Cortex of kidney (tissue), 1 donor: ENCODE measurements around the gene SORT1.

ENCODE experiments used
- DNase-seq: peaks from one replicate; lab custom pipeline; 2025; lab: John Stamatoyannopoulos, UW

Gene SORT1

DNA sequence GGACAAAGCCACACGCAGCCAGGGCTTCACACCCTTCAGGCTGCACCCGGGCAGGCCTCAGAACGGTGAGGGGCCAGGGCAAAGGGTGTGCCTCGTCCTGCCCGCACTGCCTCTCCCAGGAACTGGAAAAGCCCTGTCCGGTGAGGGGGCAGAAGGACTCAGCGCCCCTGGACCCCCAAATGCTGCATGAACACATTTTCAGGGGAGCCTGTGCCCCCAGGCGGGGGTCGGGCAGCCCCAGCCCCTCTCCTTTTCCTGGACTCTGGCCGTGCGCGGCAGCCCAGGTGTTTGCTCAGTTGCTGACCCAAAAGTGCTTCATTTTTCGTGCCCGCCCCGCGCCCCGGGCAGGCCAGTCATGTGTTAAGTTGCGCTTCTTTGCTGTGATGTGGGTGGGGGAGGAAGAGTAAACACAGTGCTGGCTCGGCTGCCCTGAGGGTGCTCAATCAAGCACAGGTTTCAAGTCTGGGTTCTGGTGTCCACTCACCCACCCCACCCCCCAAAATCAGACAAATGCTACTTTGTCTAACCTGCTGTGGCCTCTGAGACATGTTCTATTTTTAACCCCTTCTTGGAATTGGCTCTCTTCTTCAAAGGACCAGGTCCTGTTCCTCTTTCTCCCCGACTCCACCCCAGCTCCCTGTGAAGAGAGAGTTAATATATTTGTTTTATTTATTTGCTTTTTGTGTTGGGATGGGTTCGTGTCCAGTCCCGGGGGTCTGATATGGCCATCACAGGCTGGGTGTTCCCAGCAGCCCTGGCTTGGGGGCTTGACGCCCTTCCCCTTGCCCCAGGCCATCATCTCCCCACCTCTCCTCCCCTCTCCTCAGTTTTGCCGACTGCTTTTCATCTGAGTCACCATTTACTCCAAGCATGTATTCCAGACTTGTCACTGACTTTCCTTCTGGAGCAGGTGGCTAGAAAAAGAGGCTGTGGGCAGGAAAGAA, 122.9 kb downstream of the SORT1 start:
- DNase-seq, result no peak

- DNase-seq, result no peak
Observed at GRCh38 chr1:109273570-109274288, 124.0 kb downstream of the SORT1 start.

DNA sequence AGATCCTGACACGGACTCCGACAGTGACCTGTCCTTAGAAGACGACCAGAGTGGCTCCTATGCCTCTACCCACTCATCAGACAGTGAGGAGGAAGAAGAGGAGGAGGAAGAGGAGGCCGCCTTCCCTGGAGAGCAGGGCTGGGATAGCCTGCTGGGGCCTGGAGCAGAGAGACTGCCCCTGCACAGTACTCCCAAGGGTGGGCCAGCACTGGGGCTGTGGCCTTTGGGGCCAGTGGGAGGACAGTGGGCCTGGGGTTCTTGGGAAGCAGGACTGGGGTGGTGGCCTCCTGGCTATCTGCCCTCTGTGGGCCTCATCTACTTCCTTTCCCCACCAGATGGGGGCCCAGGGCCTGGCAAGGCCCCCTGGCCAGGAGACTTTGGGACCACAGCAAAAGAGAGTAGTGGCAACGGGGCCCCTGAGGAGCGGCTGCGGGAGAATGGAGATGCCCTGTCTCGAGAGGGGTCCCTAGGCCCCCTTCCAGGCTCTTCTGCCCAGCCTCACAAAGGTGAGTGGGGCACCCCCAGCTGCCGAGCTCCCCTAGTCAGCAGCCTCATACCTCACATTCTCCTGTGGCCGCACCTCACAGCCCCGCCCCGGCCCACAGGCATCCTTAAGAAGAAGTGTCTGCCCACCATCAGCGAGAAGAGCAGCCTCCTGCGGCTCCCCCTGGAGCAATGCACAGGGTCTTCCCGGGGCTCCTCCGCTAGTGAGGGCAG, 124.7 kb downstream of the SORT1 start:
- DNase-seq, result no peak

DNA sequence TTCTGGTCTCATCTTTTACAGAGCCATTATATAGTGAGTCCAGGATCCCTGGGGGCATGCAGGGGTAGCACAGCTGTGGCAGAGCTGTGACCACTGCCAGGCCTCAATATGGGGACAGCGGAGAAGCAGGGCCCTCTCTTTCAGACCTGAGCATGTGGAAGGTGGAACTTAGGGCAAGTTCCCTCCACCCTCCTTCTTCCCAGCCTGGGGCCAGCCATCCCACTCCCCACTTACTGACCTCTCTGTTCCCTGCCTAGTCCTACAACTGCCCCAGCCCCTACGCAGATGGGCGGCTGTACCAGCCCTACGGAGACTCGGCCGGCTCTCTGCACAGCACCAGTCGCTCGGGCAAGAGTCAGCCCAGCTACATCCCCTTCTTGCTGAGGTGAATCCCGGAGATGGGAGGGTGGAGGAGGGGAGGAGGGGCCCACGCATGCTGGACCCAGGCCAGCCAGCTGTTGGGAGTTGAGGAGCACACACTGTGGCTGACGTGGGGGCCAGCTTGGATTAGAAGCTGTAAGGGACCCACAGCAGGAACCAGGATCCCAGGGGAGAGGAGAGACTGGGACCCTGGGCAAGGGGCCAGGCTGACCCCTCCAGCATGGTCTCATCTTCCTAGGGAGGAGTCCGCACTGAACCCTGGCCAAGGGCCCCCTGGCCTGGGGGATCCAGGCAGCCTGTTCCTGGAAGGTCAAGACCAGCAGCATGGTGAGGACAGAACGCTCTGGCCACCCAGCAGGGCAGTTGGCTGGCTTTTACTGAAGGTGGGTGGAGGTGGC, 125.5 kb downstream of the SORT1 start:
- DNase-seq, result no peak

DNA sequence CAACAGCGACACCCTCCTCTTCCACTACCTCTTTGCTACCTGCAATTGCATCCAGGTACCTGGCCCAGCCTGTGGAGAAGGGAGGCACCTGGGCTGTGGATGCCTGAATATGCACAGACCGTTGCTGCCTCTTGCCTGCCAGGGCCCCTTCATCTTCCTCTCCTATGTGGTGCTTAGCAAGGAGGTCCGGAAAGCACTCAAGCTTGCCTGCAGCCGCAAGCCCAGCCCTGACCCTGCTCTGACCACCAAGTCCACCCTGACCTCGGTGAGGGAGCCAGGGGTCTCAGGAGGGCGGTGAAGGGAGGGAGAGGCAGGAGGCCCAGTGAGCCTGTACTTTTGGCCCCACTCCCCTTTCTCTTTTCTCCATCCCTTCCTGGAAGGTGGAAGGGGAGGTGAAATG, 126.3 kb downstream of the SORT1 start:
- DNase-seq, result no peak

DNA sequence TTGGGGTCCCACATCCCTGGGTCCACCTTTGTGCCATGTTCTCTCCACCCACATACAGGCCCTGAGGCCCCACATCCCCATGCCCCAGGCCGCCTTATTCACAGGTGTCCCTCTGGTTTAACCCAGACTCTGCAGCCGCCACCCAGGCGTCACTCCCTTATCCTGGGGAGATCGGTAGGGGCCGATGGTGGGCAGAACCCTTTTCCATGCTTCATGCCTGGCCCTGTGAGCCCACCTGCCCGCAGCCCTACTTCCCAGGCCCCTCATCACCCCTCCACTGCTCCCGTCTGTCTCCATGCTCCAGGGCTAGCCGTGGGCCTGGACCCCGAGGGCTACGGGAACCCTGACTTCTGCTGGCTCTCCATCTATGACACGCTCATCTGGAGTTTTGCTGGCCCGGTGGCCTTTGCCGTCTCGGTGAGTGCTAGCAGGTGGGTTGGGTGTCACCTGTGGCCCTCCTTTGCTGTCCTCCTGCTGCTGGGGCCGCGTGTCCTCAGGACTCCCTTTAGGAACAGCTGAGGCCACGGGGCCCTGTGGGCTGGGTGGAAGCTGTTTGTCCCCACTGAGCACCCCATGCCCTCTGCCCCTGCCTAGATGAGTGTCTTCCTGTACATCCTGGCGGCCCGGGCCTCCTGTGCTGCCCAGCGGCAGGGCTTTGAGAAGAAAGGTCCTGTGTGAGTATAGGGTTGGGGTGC, 126.9 kb downstream of the SORT1 start:
- DNase-seq, result no peak

GRCh38 chr1:109269981-109270622, 127.6 kb downstream of the SORT1 start:
- no peak for DNase-seq

GRCh38 chr1:109269212-109269980, 128.3 kb downstream of the SORT1 start:
- DNase-seq, result no peak

DNA sequence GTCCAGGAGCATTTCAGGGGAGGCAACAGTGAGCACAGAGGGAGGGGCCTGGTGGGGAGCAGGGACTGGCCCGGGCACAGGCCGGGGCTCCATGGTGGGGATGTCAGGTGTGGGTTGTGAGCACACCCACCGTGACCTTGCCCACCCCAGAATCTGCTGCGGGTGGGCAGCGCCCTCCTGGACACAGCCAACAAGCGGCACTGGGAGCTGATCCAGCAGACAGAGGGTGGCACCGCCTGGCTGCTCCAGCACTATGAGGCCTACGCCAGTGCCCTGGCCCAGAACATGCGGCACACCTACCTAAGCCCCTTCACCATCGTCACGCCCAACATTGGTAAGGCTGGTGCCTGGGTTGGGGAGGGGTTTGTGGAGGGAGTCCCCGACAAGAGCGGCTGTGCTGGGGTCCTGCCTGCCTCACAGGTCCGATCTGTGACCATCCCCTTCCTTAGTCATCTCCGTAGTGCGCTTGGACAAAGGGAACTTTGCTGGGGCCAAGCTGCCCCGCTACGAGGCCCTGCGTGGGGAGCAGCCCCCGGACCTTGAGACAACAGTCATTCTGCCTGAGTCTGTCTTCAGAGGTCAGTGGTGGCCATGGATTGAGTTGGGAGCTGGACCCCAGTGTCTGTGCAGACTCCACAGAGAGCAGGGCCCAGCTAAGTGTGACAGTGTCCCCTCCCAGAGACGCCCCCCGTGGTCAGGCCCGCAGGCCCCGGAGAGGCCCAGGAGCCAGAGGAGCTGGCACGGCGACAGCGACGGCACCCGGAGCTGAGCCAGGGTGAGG, 129.1 kb downstream of the SORT1 start:
- DNase-seq, result no peak

- DNase-seq, result no peak
Observed at GRCh38 chr1:109267743-109268300, 129.9 kb downstream of the SORT1 start.

DNA sequence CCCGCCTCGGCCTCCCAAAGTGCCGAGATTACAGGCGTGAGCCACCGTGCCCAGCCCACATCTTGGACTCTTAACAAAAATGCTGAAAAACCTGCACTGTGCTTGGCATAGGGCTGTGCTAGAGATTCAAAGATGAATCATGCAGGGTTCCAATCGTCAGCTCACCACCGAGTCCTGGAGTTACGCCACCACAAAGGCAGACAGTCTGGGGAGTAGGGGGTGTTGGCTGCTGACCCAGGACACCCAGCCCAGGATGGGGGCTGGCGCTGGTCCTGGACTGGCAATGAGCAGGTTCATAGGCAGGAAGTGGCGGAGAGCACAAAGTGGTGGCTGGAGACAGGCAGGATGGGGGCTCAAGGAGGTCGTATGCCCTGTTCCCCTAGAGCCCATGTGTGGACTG, 130.8 kb downstream of the SORT1 start:
- no peak for DNase-seq

GRCh38 chr1:109265741-109266330, 131.9 kb downstream of the SORT1 start:
- no peak for DNase-seq

- no peak for DNase-seq
Observed at GRCh38 chr1:109265016-109265415, 132.7 kb downstream of the SORT1 start.

GRCh38 chr1:109264379-109264755, 133.4 kb downstream of the SORT1 start:
- no peak for DNase-seq

DNA sequence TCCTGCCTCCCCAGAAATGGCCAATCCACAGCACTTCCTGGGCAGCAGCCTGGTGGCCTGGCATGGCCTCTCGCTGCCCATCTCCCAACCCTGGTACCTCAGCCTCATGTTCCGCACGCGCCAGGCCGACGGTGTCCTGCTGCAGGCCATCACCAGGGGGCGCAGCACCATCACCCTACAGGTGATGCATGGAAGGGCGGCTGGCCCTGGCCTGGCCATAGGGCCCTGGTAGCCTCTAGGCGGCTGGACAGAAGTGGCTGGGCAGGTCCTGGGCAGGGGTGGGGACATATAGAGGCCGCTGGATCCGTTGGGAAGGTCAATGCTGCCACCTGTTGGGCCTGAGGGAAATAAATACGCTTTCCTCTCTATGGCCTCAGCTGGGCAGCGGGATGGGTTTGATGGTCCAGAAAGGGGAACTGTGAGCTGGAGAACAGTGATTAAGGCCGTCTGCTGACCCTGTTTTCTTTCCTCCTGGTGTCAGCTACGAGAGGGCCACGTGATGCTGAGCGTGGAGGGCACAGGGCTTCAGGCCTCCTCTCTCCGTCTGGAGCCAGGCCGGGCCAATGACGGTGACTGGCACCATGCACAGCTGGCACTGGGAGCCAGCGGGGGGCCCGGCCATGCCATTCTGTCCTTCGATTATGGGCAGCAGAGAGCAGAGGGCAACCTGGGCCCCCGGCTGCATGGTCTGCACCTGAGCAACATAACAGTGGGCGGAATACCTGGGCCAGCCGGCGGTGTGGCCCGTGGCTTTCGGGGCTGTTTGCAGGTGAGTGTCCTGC, 133.9 kb downstream of the SORT1 start:
- no peak for DNase-seq

DNA sequence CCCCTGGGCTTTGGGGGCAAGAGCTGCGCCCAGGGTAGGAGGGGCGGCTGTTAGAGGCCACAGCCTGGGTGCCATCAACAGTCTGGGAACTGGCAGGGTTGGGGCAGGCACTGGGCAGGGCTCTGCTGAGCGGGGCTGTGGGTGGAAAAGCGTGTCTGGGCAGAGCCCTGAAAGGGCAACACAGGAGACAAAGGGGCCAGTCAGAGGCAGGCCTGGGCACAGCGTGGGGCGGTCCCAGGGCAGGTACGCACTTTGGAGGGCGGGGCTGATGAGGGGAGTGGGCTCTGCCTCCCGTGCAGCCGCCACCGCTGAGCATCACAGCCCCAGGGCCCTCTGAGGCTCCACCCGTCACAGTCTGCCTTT, 134.5 kb downstream of the SORT1 start:
- no peak for DNase-seq

GRCh38 chr1:109262231-109263055, 135.3 kb downstream of the SORT1 start:
- DNase-seq, result no peak
